GM23338 (cell line): ENCODE results near the gene PYM1.

Experiments used
- CREB1 ChIP-seq: fragments of 250-450 bp; sonication (Bioruptor Pico); IDR thresholded peaks from 2 replicates; pipeline ENCODE4 v1.5.0; 2020; ENCODE audit warnings: low read depth, mild to moderate bottlenecking, moderate library complexity
- EZH2 ChIP-seq: fragments of 200-600 bp; sonication (generic); IDR thresholded peaks from one replicate; pipeline ENCODE4 v1.8.0; 2017; ENCODE audit warnings: antibody characterized with exemption, mild to moderate bottlenecking, low read depth; ENCODE audit not compliant: unreplicated experiment
- EZH2phosphoT487 ChIP-seq: fragments of 200-600 bp; sonication (generic); IDR thresholded peaks from one replicate; pipeline ENCODE4 v1.8.1; 2018; ENCODE audit warnings: antibody characterized with exemption; ENCODE audit not compliant: unreplicated experiment
- JUNB ChIP-seq: IDR thresholded peaks from one replicate; pipeline ENCODE4 v1.6.1; 2016; ENCODE audit warnings: antibody characterized with exemption; ENCODE audit not compliant: unreplicated experiment
- POLR2AphosphoS5 ChIP-seq: IDR thresholded peaks from 2 replicates; pipeline ENCODE4 v1.6.1; 2016; ENCODE audit warnings: antibody characterized with exemption, low read depth
- STAT1 ChIP-seq: IDR thresholded peaks from one replicate; pipeline ENCODE4 v1.6.1; 2016; ENCODE audit warnings: antibody characterized with exemption; ENCODE audit not compliant: unreplicated experiment
- ZNF114 ChIP-seq: fragments of 250-450 bp; sonication (Bioruptor Pico); IDR thresholded peaks from 2 replicates; pipeline ENCODE4 v1.5.0; 2020; ENCODE audit warnings: mild to moderate bottlenecking, moderate library complexity
- ZNF331 ChIP-seq: fragments of 250-450 bp; sonication (Bioruptor Pico); IDR thresholded peaks from 2 replicates; pipeline ENCODE4 v1.5.0; 2020; ENCODE audit warnings: low read depth, mild to moderate bottlenecking, moderate library complexity
- TF ChIP-seq, protein P1 (sequence below), 2 experiments: fragments of 200-600 bp in 1 of 2; sonication (generic) in 1 of 2; conservative IDR thresholded peaks; 2 replicates each; pipeline versions ENCODE4 v1.5.1 to v1.6.1; 2016 to 2017; ENCODE audit warnings: antibody characterized with exemption in 2 of 2, low read depth in 2 of 2, mild to moderate bottlenecking in 2 of 2, moderate library complexity in 1 of 2
- TF ChIP-seq, protein P2 (sequence below): IDR thresholded peaks from one replicate; pipeline ENCODE4 v1.6.1; 2018; ENCODE audit warnings: antibody characterized with exemption; ENCODE audit not compliant: unreplicated experiment
- TF ChIP-seq, protein P3 (sequence below): fragments of 250-450 bp; sonication (Bioruptor Pico); IDR thresholded peaks from 2 replicates; pipeline ENCODE4 v1.5.0; 2020; ENCODE audit warnings: mild to moderate bottlenecking, moderate library complexity
- TF ChIP-seq, protein P4 (sequence below): IDR thresholded peaks from 2 replicates; pipeline ENCODE4 v1.6.1; 2016; ENCODE audit warnings: antibody characterized with exemption

DNA sequence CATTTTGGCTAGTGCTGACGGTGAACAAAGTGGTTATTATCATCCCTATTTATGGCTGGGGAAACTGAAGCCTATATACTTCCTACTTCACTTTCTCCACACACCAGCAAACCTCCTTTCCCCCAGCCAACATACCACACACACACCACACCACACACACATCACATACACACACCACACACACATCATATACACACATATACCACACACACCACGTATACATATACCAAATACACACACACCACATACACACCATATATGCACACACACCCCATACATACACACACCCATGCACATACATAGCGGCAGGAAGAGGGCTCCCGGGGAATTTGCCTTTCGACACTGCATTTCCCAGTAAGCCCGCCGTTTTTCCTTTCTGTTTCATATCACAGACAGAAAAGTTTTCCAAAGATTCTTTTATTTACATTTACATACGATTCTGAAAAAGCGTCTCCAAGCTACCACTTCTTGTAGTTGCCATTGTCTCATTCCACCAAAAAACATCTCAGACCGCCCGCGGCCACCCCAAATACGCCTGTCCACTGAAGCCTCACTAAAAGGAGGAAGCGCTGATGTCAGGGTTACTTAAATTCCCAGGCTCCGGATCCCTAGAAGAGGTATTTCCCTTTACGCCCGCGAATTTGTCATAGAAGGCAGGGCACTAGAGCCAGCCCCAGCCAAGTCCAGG is 45.4 kb upstream of the PYM1 start:
- TF ChIP-seq, protein P1, sequence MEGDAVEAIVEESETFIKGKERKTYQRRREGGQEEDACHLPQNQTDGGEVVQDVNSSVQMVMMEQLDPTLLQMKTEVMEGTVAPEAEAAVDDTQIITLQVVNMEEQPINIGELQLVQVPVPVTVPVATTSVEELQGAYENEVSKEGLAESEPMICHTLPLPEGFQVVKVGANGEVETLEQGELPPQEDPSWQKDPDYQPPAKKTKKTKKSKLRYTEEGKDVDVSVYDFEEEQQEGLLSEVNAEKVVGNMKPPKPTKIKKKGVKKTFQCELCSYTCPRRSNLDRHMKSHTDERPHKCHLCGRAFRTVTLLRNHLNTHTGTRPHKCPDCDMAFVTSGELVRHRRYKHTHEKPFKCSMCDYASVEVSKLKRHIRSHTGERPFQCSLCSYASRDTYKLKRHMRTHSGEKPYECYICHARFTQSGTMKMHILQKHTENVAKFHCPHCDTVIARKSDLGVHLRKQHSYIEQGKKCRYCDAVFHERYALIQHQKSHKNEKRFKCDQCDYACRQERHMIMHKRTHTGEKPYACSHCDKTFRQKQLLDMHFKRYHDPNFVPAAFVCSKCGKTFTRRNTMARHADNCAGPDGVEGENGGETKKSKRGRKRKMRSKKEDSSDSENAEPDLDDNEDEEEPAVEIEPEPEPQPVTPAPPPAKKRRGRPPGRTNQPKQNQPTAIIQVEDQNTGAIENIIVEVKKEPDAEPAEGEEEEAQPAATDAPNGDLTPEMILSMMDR (conservative IDR thresholded peaks at IDR 0.05; ENCODE audit: low read depth in 2 of 2): no peak
- TF ChIP-seq EZH2: no peak
- TF ChIP-seq POLR2AphosphoS5: no peak
- TF ChIP-seq CREB1 (CRISPR knock-in tag): no peak
- no peak for TF ChIP-seq EZH2phosphoT487
- TF ChIP-seq, protein P2, sequence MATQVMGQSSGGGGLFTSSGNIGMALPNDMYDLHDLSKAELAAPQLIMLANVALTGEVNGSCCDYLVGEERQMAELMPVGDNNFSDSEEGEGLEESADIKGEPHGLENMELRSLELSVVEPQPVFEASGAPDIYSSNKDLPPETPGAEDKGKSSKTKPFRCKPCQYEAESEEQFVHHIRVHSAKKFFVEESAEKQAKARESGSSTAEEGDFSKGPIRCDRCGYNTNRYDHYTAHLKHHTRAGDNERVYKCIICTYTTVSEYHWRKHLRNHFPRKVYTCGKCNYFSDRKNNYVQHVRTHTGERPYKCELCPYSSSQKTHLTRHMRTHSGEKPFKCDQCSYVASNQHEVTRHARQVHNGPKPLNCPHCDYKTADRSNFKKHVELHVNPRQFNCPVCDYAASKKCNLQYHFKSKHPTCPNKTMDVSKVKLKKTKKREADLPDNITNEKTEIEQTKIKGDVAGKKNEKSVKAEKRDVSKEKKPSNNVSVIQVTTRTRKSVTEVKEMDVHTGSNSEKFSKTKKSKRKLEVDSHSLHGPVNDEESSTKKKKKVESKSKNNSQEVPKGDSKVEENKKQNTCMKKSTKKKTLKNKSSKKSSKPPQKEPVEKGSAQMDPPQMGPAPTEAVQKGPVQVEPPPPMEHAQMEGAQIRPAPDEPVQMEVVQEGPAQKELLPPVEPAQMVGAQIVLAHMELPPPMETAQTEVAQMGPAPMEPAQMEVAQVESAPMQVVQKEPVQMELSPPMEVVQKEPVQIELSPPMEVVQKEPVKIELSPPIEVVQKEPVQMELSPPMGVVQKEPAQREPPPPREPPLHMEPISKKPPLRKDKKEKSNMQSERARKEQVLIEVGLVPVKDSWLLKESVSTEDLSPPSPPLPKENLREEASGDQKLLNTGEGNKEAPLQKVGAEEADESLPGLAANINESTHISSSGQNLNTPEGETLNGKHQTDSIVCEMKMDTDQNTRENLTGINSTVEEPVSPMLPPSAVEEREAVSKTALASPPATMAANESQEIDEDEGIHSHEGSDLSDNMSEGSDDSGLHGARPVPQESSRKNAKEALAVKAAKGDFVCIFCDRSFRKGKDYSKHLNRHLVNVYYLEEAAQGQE: no peak
- no peak for TF ChIP-seq JUNB
- no peak for TF ChIP-seq ZNF114 (CRISPR knock-in tag)
- TF ChIP-seq, protein P3, sequence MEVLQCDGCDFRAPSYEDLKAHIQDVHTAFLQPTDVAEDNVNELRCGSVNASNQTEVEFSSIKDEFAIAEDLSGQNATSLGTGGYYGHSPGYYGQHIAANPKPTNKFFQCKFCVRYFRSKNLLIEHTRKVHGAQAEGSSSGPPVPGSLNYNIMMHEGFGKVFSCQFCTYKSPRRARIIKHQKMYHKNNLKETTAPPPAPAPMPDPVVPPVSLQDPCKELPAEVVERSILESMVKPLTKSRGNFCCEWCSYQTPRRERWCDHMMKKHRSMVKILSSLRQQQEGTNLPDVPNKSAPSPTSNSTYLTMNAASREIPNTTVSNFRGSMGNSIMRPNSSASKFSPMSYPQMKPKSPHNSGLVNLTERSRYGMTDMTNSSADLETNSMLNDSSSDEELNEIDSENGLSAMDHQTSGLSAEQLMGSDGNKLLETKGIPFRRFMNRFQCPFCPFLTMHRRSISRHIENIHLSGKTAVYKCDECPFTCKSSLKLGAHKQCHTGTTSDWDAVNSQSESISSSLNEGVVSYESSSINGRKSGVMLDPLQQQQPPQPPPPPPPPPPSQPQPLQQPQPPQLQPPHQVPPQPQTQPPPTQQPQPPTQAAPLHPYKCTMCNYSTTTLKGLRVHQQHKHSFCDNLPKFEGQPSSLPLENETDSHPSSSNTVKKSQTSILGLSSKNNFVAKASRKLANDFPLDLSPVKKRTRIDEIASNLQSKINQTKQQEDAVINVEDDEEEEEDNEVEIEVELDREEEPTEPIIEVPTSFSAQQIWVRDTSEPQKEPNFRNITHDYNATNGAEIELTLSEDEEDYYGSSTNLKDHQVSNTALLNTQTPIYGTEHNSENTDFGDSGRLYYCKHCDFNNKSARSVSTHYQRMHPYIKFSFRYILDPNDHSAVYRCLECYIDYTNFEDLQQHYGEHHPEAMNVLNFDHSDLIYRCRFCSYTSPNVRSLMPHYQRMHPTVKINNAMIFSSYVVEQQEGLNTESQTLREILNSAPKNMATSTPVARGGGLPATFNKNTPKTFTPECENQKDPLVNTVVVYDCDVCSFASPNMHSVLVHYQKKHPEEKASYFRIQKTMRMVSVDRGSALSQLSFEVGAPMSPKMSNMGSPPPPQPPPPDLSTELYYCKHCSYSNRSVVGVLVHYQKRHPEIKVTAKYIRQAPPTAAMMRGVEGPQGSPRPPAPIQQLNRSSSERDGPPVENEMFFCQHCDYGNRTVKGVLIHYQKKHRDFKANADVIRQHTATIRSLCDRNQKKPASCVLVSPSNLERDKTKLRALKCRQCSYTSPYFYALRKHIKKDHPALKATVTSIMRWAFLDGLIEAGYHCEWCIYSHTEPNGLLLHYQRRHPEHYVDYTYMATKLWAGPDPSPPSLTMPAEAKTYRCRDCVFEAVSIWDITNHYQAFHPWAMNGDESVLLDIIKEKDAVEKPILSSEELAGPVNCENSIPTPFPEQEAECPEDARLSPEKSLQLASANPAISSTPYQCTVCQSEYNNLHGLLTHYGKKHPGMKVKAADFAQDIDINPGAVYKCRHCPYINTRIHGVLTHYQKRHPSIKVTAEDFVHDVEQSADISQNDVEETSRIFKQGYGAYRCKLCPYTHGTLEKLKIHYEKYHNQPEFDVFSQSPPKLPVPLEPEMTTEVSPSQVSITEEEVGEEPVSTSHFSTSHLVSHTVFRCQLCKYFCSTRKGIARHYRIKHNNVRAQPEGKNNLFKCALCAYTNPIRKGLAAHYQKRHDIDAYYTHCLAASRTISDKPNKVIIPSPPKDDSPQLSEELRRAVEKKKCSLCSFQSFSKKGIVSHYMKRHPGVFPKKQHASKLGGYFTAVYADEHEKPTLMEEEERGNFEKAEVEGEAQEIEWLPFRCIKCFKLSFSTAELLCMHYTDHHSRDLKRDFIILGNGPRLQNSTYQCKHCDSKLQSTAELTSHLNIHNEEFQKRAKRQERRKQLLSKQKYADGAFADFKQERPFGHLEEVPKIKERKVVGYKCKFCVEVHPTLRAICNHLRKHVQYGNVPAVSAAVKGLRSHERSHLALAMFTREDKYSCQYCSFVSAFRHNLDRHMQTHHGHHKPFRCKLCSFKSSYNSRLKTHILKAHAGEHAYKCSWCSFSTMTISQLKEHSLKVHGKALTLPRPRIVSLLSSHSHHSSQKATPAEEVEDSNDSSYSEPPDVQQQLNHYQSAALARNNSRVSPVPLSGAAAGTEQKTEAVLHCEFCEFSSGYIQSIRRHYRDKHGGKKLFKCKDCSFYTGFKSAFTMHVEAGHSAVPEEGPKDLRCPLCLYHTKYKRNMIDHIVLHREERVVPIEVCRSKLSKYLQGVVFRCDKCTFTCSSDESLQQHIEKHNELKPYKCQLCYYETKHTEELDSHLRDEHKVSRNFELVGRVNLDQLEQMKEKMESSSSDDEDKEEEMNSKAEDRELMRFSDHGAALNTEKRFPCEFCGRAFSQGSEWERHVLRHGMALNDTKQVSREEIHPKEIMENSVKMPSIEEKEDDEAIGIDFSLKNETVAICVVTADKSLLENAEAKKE (CRISPR knock-in tag): no peak
- no peak for TF ChIP-seq STAT1
- no peak for TF ChIP-seq ZNF331
- TF ChIP-seq, protein P4, sequence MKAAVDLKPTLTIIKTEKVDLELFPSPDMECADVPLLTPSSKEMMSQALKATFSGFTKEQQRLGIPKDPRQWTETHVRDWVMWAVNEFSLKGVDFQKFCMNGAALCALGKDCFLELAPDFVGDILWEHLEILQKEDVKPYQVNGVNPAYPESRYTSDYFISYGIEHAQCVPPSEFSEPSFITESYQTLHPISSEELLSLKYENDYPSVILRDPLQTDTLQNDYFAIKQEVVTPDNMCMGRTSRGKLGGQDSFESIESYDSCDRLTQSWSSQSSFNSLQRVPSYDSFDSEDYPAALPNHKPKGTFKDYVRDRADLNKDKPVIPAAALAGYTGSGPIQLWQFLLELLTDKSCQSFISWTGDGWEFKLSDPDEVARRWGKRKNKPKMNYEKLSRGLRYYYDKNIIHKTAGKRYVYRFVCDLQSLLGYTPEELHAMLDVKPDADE: no peak
